ENCODE measurements around the gene RCVRN.

DNA sequence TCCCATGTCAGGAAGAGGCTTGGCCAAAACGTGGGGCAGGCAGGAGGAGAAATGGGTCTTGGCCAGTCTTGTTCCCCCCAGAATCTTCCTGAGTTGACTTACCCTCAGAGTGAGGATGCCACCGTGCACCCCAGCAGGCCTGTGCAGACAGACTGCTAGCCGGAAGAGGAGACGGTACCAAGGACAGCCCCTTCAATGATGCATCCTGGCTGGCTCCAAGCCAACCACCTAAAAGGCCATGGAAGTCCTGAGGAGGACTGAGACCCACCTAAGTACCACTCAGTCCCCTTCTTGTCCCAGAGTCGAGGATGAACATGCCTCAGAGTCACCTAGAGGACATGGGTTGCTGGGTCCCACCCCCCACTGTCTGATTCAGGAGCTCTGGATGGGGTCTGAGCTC lies 46.7 kb upstream of the RCVRN start:
- TF ChIP-seq, protein P1, sequence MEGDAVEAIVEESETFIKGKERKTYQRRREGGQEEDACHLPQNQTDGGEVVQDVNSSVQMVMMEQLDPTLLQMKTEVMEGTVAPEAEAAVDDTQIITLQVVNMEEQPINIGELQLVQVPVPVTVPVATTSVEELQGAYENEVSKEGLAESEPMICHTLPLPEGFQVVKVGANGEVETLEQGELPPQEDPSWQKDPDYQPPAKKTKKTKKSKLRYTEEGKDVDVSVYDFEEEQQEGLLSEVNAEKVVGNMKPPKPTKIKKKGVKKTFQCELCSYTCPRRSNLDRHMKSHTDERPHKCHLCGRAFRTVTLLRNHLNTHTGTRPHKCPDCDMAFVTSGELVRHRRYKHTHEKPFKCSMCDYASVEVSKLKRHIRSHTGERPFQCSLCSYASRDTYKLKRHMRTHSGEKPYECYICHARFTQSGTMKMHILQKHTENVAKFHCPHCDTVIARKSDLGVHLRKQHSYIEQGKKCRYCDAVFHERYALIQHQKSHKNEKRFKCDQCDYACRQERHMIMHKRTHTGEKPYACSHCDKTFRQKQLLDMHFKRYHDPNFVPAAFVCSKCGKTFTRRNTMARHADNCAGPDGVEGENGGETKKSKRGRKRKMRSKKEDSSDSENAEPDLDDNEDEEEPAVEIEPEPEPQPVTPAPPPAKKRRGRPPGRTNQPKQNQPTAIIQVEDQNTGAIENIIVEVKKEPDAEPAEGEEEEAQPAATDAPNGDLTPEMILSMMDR (IDR thresholded peaks at IDR 0.05): no peak
- TF ChIP-seq, protein P2, sequence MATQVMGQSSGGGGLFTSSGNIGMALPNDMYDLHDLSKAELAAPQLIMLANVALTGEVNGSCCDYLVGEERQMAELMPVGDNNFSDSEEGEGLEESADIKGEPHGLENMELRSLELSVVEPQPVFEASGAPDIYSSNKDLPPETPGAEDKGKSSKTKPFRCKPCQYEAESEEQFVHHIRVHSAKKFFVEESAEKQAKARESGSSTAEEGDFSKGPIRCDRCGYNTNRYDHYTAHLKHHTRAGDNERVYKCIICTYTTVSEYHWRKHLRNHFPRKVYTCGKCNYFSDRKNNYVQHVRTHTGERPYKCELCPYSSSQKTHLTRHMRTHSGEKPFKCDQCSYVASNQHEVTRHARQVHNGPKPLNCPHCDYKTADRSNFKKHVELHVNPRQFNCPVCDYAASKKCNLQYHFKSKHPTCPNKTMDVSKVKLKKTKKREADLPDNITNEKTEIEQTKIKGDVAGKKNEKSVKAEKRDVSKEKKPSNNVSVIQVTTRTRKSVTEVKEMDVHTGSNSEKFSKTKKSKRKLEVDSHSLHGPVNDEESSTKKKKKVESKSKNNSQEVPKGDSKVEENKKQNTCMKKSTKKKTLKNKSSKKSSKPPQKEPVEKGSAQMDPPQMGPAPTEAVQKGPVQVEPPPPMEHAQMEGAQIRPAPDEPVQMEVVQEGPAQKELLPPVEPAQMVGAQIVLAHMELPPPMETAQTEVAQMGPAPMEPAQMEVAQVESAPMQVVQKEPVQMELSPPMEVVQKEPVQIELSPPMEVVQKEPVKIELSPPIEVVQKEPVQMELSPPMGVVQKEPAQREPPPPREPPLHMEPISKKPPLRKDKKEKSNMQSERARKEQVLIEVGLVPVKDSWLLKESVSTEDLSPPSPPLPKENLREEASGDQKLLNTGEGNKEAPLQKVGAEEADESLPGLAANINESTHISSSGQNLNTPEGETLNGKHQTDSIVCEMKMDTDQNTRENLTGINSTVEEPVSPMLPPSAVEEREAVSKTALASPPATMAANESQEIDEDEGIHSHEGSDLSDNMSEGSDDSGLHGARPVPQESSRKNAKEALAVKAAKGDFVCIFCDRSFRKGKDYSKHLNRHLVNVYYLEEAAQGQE (IDR thresholded peaks at IDR 0.05; ENCODE audit: insufficient read depth in 1 of 2, low read depth in 2 of 2, low read length in 1 of 2): no peak
- no peak for TF ChIP-seq POLR2AphosphoS5 (IDR thresholded peaks at IDR 0.05; ENCODE audit: low read depth, low read length)

Data from Panc1 (cell line).